Activated CD8-positive, alpha-beta memory T cell treated with anti-CD3 and anti-CD28 coated beads, Interleukin-2, amount 50 U/mL, for 24 hours (primary cell): ENCODE results near the gene NCKAP5.
"Not testable (repeated sequence)": the region's sequence is repeated elsewhere in the genome, so short reads cannot be mapped to it uniquely, and the experiment has no call there.

Source experiments
- DNase-seq: peaks from one replicate; pipeline ENCODE4 v3.0.0-alpha.2; 2020; ENCODE audit errors: extremely low read depth

NCKAP5 gene

DNA sequence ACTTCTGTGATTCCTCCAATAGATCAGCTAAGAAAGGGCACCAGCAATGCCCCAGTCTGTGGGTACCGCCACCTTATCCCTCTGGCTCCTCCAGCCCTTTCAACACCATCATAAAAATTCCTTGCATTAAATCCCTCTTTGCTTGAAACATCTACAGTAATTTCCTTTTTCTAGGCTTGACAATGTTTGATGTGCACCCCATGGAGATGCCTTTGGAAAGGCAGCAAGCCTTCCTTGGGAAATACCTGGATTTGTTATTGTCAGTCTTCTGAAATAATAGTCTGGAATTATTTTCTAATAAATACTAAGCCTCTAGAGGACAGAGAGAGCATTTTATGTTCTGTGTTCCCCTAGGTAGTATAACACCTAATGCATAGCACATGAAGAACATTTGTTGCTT is 46.1 kb downstream of the NCKAP5 start:
- DNase-seq, result no peak

DNA sequence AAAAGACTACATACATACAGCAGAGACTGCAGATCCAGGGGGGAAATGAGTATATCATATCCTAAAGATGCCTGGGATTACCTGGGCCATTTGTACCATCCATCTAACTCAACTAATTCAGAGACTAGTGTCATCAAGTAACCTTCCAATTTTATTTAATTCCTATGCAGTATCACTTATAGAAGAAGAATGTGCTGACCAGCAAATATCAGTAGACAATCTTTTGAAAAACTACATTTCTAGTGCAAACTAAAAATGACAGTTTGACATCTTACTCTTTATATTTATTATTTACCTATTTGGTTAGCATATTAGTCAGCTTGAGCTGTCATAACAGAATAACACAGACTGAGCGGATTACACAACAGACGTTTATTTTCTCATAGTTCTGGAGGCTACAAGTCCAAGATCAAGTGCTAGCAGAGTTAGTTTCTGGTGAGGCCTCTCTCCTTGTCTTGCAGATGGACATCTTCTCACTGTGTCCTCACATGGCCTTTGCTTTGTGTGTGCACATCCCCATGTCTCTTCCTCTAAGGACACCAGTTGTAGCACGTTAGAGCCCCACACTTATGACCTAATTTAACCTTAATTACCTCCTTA is 47.0 kb downstream of the NCKAP5 start:
- DNase-seq, result no peak

DNA sequence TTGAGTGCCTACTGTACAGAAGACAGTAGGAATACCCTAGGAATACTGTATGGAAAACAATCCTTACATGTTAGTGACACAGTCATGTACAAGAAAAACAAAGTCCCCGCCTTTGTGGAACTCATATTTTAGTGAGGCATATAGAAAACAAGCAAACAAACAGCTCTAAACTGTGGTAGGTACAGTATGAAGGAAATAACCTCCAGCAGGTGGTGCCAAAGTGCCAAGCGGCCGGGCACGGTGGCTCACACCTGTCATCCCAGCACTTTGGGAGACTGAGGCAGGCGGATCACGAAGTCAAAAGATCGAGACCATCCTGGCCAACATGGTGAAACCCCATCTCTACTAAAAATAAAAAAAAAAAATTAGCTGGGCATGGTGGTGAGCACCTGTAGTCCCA is 48.6 kb downstream of the NCKAP5 start:
- not testable (repeated sequence) for DNase-seq

DNA sequence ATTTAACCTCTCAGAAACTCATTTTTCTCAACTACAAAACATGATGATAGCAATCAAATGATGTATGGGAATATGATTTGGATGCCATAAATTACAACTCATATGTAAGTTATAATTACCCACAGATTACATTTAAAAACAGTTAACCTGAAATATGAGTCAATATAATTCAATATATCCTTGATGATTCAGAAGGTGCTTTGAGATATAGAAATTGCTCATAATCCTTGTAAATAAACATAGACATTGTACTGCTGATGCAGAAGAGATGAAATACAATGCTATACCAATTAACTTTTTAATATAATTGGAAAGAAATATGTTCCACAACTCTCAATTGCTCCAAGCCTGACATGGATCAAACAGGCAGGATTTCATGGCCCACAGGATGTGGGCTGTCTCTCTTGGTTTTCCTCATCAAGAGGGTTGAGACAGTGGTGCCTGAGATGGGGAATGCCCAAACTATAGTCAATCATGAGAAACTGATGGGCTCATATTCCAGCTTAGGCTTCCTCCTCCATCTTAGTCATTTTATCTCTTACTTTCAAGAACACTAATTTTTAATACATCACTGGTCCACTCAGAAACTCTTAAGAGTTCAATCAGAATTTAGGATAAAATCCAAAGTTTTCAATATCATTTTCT is 49.4 kb downstream of the NCKAP5 start:
- no peak for DNase-seq

DNA sequence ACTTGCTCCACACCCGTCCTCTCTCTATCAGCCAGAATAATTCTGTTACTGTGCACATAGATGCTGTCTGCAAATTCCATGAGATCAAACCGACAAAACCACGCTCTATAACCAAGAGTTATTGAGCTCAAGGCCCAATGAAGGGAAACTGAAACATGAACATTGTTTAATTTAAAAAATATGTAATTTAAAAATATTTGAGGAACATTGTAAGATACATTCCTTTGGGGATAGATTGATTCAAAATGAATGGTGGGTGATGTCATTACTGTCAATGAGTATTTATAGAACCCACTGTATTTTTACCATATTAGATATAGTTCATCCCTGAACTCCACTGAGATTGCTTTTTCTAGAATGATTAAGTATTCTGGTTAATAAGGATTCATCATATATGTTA is 50.4 kb downstream of the NCKAP5 start:
- no peak for DNase-seq

DNA sequence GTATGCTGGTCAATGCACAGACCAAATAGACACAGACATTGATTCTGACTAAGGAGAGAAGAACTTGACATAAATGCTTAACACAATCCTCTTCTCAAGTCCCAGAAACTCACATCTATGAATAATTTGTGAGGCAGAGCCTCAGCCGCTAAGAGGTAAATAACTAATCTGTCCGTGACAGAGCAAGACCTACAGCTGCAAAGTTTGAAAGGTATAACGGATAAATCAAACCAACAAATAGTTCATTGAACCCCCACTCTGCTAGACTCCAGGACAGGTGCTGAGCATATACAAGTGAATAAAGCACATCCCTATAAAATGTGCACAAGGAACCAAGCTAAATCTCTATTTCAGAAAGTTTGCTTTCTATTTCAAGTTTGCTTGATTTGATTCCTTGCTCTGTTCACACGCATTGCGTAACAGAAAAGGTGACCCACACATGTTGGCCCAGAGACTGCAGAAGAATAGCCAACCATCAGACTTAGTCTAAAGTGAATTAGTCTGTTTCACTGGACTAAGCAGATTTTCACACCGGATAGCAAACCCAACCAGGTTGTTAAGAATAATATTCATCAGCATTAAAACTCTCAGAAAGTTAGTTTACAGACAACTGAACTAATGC is 51.7 kb downstream of the NCKAP5 start:
- no peak for DNase-seq

DNA sequence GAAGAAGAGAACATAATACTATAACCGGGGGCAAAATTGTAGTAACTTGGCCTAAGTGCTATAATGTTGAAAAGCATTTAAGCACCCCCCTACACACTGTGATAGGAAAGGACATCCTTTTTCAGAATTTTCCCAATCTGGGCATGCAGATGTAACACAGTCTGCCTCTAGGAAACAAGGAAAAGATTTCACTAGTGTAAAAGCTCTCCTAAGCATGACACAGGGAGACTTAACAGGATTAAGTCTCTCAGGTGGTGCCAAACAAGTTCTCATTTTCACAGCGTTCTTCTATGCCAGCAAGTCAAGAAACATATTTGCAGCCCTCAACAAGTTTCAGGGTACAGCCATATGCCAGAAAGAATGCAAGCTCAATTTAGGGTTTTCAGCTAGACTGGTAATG is 53.0 kb downstream of the NCKAP5 start:
- no peak for DNase-seq

DNA sequence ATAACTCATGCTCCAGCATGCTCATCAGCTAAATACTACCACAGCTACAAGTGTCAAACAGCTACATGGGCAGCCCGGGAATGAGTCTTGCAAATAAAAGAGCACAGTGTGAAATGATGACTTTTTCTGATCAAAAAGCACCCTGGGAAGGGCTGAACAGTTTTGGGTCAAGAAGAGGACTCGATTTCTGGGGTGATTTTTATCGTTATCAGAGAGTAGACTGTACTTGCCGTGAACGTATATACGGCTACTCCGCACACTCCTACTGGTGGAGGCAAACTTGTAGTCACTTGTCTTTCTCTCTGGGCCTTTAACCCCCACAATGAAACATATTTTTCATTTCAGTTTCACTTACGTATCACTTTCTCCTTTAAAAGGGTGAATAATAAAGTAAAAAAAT is 54.4 kb downstream of the NCKAP5 start:
- DNase-seq, result no peak

DNA sequence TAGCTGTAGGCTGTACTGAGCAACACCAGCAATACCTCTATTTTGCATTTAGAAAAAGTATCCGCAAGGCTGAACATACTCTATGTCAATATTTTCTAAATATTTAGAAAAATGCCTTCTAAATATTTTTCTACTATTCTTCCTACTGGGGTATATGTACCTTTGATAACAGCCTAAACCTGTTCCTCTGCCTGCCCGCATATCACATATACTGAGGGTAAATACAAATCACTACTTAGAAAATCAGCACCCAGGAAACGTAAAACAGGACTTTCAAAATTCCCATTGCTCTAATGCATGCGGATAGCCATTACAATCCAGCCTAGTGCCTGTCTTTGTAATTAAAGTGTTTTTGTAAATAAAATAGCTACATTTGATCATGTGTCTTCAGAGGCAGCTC is 56.1 kb downstream of the NCKAP5 start:
- DNase-seq, result no peak

DNA sequence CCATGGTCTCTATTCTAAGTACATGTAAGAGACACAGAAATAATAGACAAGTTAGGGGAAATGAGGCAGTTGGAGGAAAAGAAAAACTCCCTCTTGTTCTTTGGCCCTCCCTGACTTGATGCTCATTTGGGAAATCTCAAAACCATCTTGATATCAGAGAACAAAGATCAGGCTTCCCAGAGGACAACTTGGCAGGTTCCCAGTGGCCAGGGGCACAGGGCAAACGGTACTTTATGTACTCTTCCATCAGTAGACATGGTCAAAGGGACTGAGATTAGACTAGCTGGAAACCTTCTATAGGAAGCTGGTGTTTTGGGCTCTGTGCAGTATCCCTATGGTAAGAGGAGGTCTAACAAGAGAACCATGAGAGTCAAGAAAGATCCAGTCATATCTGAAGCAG is 56.6 kb downstream of the NCKAP5 start:
- DNase-seq, result no peak

DNA sequence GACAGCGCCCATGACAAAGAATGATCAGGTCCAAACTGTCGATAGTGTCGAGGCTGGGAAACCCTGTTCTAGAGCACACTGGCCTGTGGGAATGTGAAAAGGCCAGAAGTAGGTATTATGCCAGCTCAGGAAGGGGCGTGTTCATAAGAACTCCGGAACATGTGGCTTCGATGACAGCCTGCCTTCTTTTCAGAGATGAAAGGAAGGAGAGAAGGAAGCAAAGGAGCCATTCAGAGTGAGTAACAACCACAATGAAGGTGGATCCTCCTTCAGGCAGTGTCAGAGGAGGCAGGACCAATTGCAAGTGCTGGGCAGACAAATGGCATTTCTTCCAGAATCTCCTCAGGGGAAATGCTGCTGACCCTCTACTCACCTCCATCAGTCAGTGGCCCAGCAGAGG is 58.5 kb downstream of the NCKAP5 start:
- DNase-seq, result no peak

DNA sequence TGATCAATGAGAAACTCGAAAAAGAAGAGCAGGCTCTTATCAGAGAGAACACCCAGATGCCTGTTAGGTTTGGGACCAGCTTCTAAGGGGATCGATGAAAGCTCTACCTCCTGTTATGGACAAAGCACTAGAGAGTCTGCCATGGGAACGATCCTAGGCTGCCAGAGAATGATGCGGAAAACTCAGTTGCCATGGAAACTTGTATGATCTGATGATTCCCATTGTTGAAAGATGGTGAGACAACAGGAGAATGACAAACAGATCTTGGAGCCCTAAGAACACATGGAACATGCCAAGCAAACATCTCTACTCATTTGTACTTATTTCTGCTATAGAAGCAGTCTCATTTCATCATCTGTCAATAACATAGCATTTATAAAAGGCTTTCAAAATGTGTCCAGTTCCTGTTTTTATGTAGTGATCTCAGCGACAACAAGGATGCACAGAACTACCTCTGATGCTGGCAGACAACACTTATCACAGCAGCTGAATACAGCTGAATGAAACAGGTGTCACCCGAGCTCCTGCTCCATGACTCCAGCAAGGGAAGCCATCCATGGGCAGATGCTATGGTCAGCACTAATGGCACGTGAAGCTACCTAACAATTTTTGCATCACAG is 59.6 kb downstream of the NCKAP5 start:
- no peak for DNase-seq

DNA sequence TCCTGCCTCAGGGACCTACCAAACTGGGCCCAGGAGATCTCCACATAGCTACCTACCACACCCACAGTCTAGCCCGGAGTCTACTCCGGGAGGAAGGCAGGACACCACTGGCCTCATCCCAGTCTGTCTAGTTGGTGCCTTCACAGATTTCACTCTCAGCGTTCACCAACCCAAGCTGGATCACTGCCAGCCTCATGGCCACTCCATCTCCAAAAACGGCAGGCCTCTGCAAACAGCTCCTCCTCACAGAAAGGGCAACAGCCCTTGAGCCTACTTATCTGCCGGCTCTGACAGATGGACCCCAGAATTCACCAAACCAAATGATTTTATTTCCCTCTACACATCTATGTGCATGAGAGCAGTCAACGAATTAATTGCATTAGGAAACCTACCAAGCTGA is 61.3 kb downstream of the NCKAP5 start:
- DNase-seq, result no peak

DNA sequence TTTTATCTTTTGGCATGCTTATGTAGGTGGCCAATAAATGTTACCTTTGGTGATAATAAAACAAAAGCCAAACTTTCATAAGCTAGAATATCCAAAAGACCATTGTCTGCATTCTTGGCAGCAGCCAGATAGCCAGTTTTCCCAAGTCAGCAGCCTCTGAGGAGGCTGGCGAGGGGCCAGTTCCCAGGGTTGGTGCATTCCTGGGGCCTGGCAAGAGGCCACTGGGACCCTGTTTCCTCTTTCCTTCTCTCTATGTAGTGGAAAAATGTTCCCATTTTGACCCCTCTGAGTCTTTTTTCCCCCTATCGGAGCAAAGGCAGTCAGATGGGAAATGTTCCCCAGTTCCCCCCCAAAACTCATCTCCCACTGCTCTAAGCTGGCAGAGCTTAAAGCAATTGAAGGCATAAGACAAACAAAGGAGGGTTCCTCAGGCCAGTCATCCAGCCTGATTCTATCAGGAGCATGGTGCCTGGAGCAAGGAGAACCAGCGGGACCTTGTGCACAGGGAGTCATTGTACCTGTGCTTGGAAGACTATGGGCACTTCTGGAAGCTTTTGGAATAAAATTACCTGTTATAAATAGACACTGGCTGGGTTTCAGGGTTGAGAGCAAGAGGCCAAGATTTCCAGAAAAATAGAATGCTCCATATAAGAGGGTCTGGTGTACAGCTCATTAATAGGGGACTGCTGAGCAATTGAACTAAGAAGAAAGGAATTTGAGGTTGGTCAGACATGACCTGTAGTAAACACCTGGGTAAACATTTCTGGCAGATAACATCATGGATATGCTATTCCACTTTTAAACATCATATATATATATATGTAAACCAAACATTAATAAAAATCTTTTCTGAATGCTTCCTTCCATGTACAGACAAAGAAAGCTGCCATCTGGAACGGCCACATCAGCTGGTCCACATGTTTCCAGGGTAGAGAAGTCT is 63.4 kb downstream of the NCKAP5 start:
- no peak for DNase-seq

DNA sequence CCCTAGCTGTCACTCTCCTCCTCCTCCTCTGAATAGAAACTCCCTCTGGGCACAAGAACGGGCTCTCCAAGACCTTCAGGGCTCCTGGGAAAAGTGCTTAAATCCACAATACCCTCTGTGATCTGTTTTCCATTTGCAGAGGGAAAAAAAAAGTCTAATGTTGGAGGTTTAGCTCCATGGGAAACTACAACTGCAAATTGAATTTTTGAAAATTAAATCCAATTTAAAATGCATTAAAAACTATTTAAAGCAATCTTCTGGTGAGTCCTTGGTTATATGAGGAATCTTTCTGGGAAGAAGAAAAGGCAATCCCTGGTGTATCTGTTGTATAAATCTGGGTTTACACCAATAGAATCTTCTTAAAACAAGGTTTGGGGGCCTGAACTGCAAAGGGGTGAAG is 64.3 kb downstream of the NCKAP5 start:
- no peak for DNase-seq

DNA sequence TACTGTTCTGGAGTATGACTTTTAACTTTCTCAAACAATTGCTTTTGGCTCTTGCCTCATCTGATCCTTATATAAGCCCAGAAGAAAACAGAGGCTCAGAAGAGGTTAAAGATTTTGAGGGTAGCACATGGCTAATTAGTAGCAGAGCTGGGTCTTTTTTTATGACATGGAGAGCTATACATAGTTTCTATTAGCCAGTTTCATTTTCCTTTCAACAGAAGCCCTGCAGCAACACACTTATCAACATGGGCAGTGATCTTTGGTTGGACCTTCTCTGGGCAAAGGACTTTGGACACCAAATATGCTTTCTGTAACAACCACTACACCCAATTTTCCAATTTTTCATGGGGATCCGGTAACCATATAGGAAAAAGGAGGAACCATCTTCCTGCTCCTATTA is 64.9 kb downstream of the NCKAP5 start:
- no peak for DNase-seq

DNA sequence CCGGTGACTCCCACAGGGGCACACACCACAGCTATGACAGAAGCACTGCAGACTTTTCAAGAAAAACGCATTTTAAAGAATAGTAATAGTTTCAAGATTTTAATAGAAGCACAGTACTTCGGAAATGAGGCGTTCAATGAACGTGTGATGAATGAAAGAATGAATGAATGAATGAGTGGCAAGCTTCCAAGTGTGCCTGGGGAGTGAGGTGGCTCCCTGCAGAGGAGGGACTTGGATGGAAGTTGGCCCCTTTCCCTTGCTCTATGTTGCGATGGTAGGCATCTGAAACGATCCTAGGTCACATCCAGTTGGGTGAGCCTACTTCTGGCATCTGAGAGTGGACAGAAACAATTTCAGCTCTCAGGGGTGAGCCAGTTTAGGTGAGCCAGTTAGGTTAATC is 65.6 kb downstream of the NCKAP5 start:
- DNase-seq, result no peak

DNA sequence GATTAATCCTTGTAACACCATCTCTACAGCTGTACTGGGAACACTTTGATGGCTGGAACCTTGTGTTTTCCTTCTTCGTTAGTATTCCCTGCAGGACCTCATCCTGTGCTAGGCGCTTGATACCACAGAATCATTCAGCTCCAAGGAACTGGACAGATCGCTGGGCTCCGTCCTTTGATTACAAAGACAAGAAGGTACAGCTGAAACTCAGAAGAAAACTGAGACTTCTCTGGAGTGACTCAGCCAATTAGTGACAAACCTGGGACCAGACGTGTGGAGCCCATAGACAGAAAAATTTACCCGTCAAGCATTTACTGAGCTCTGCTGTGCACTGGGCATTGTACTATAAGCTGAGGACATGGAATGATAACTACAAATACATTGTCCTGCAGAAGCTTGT is 67.3 kb downstream of the NCKAP5 start:
- DNase-seq, result no peak

DNA sequence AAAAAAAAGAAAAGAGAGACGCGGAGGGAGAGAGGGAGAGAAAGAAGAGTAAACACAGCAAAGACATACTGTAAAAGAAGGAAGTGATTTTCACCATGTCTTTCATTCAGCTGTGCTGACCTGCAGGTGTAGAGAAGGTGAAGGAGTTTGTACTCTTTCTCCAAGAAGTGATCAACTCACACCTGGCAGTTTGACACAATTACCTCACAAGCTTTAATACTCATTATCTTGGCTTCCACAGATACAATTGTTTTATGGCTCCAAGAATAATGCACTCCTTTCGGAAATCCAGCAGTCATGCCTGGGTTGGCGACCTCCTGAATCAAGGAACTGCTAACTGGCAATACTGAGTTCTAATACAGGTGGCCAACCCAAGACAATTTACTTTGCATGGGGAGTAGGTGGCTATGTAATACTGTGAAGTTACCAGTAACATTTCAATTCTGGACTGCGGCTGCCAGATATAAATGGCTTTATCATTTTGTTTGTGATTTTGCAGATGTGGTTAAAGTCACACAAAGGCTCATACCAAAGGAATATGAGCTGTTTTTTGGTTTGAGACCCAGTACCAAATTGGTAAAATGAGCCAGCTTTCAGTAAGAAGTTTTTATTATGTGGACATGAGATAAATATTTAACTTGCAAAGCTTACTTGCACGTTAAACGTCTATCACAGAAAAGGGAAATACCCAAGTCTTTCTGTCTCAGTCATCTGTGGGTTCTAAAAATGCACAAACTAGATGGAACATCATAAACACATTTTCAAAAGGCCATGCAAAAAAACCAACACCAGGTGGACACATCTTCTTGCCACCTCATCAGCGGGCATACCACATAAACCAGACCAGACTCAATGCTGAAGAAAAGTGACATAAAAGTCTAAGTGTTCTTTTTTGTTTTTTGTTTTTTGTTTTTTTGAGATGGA is 69.3 kb downstream of the NCKAP5 start:
- DNase-seq, result no peak

DNA sequence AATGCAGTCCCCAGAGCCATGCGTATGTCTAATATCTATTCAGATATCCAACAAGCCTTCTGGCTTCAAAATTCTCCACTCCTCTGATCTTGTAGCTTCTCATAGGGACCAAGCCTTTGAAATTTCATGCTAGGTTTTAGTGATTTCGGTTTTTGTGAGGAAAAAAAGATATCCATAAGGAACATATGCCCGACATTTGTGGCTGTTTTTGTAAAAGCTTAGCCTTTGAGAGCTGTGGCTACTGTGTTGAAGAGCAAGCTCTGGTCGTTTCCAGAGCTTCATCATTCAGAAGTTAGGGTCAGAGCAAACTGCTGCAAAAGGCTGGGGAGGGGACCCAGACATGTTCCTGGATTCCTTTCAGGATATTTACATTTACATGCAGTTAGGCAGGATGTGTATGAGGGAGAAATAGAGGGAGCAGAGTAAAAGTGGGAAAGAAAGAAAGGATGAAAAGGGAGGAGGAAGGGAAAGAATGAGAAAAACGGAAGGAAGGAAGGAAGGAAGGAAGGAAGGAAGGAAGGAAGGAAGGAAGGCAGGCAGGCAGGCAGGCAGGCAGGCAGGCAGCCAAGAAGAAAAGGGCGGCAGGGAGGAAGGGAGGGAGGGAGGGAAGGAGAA is 70.2 kb downstream of the NCKAP5 start:
- DNase-seq, result no peak
